NT2/D1 (cell line): Measurements from ENCODE around the gene MRPS6.

Source experiments
- DNase-seq: peaks from one replicate; pipeline ENCODE4 v3.0.0-alpha.2; 2011; ENCODE audit warnings: low read depth, low spot score
- H3K27me3 ChIP-seq: 2 replicates; pipeline ENCODE4 v1.6.0; 2011; ENCODE audit warnings: mild to moderate bottlenecking; ENCODE audit not compliant: insufficient read length, insufficient read depth
- H3K36me3 ChIP-seq: 2 replicates; pipeline ENCODE4 v1.6.1; 2011; ENCODE audit warnings: mild to moderate bottlenecking, low read length, mixed read lengths; ENCODE audit not compliant: insufficient read depth, insufficient read length
- H3K4me1 ChIP-seq: 2 replicates; pipeline ENCODE4 v1.5.1; 2011; ENCODE audit not compliant: insufficient read depth, insufficient read length
- H3K4me3 ChIP-seq: 2 replicates; pipeline ENCODE4 v1.5.1; 2011; ENCODE audit warnings: low read depth; ENCODE audit not compliant: insufficient read length
- H3K9ac ChIP-seq: 2 replicates; pipeline ENCODE4 v1.6.0; 2011; ENCODE audit warnings: low read depth; ENCODE audit not compliant: insufficient read length
- H3K9me3 ChIP-seq: 2 replicates; pipeline ENCODE4 v1.5.1; 2011; ENCODE audit warnings: mild to moderate bottlenecking, low read length; ENCODE audit not compliant: insufficient read depth
- SUZ12 ChIP-seq: IDR thresholded peaks from 2 replicates; pipeline ENCODE4 v1.6.1; 2011; ENCODE audit not compliant: insufficient read length, insufficient read depth; ENCODE audit errors: extremely low read depth
- YY1 ChIP-seq: IDR thresholded peaks from 2 replicates; pipeline ENCODE4 v1.6.1; 2011; ENCODE audit not compliant: insufficient read length, insufficient read depth
- ZNF274 ChIP-seq: IDR thresholded peaks from 2 replicates; pipeline ENCODE4 v1.6.1; 2011; ENCODE audit warnings: mild to moderate bottlenecking, low read depth, low read length

MRPS6 gene

DNA sequence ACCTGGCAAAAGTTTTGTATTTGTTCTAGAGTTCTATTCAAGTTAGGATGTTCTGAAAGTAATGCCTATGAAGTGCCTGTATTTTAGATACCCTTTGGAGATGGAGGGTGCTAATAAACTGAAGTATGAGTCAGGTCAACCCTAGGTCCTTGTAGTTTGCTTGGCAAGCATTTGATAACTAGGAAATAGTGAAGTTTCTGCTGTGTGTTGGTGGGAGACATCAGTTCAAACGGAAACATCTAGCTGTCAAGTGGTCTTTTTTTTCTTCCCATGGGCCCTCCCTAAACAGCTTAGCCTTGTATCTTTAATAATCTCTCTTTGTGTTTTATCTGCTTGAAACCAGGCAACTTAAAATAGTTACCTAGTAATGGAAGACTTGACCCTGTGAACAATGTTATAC is 4.5 kb downstream of the MRPS6 start:
- TF ChIP-seq YY1, result no peak
- TF ChIP-seq SUZ12, result no peak
- TF ChIP-seq ZNF274, result no peak
- H3K9ac ChIP-seq, result no peak overlapping the region
- no peak overlapping the region for H3K4me3 ChIP-seq
- no peaks in the 10 kb centered on the region for H3K9me3 ChIP-seq
- peaks cover 85% of the 10 kb centered on the region for H3K36me3 ChIP-seq
- peaks cover under 1% of the 10 kb centered on the region for H3K4me1 ChIP-seq
- H3K27me3 ChIP-seq, result no peaks in the 10 kb centered on the region
- no peak for DNase-seq

- H3K36me3 ChIP-seq, result peaks cover 95% of the 10 kb centered on the region
- no peak for DNase-seq
- H3K9me3 ChIP-seq, result no peaks in the 10 kb centered on the region
- no peak overlapping the region for H3K9ac ChIP-seq
- no peaks in the 10 kb centered on the region for H3K4me1 ChIP-seq
- TF ChIP-seq YY1 (no peak), ZNF274 (no peak), SUZ12 (no peak)
- no peaks in the 10 kb centered on the region for H3K27me3 ChIP-seq
- H3K4me3 ChIP-seq, result no peak overlapping the region
Observed at GRCh38 chr21:34078915-34079314, 5.5 kb downstream of the MRPS6 start.

- no peaks in the 10 kb centered on the region for H3K27me3 ChIP-seq
- TF ChIP-seq ZNF274 (no peak), YY1 (no peak), SUZ12 (no peak)
- no peaks in the 10 kb centered on the region for H3K4me1 ChIP-seq
- H3K4me3 ChIP-seq, result no peak overlapping the region
- no peak for DNase-seq
- H3K9me3 ChIP-seq, result no peaks in the 10 kb centered on the region
- H3K9ac ChIP-seq, result no peak overlapping the region
- H3K36me3 ChIP-seq, result peaks cover 88% of the 10 kb centered on the region
Observed at GRCh38 chr21:34080710-34081109, 7.3 kb downstream of the MRPS6 start.

- TF ChIP-seq YY1 (no peak), ZNF274 (no peak), SUZ12 (no peak)
- no peaks in the 10 kb centered on the region for H3K9me3 ChIP-seq
- peaks cover 79% of the 10 kb centered on the region for H3K36me3 ChIP-seq
- H3K4me1 ChIP-seq, result peaks cover 4% of the 10 kb centered on the region
- H3K27me3 ChIP-seq, result no peaks in the 10 kb centered on the region
- no peak overlapping the region for H3K4me3 ChIP-seq
- no peak overlapping the region for H3K9ac ChIP-seq
- DNase-seq, result no peak
Observed at GRCh38 chr21:34082769-34083168, 9.4 kb downstream of the MRPS6 start.

- Histone ChIP-seq H3K27me3 (no peaks in the 10 kb centered on the region), H3K9ac (no peak overlapping the region), H3K4me1 (peaks cover 4% of the 10 kb centered on the region), H3K4me3 (no peak overlapping the region), H3K36me3 (peaks cover 74% of the 10 kb centered on the region), H3K9me3 (no peaks in the 10 kb centered on the region)
- no peak for DNase-seq
- TF ChIP-seq YY1, result no peak
- no peak for TF ChIP-seq SUZ12
Observed at GRCh38 chr21:34083357-34083756, 10.0 kb downstream of the MRPS6 start.

DNA sequence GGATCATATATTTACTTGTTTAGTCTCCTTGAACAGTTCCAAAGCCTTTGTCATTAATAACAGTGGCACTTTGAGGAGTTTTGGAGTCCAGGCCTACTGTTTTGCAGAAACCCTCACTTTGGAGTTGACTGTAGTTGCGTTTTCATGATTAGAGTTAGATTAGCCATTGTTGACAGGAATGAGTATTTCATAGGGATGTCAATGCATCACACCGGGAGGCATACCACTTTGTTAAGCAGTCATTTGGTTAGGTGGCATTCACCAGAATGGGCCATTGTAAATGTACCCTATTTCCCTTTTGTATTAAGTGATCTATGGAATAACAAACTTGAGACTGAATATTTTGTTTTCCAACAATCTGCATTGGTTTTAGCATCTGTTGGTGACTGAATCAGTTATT is 11.8 kb downstream of the MRPS6 start:
- no peaks in the 10 kb centered on the region for H3K27me3 ChIP-seq
- H3K4me1 ChIP-seq, result peaks cover 4% of the 10 kb centered on the region
- DNase-seq, result no peak
- no peak for TF ChIP-seq ZNF274
- no peak for TF ChIP-seq SUZ12
- TF ChIP-seq YY1, result no peak
- H3K36me3 ChIP-seq, result peaks cover 59% of the 10 kb centered on the region
- H3K4me3 ChIP-seq, result no peak overlapping the region
- H3K9me3 ChIP-seq, result no peaks in the 10 kb centered on the region
- no peak overlapping the region for H3K9ac ChIP-seq

DNA sequence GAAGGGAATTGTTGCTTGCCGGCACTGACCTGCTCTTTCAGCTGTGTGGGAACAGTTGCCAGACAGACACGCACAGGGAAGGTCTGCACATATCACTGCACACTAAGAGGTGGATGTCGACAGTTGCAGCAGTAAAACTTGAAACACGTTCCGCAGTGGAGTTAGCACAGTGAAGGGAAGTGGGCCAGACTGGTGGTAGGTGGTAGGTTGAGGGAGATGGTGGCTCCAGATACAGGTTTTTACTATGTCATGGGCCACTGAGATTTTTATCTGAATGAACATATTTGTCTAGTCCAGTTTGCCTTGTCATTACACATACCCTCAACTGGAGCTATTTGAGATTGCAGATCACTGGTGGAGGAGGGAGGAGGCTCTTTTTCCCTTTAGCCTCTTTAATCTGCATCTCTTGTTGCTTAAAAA is 13.5 kb downstream of the MRPS6 start:
- no peak for DNase-seq
- H3K36me3 ChIP-seq, result peaks cover 42% of the 10 kb centered on the region
- no peak overlapping the region for H3K9ac ChIP-seq
- no peak overlapping the region for H3K4me3 ChIP-seq
- peaks cover 4% of the 10 kb centered on the region for H3K4me1 ChIP-seq
- TF ChIP-seq YY1 (no peak), SUZ12 (no peak), ZNF274 (no peak)
- no peaks in the 10 kb centered on the region for H3K27me3 ChIP-seq
- H3K9me3 ChIP-seq, result no peaks in the 10 kb centered on the region

DNA sequence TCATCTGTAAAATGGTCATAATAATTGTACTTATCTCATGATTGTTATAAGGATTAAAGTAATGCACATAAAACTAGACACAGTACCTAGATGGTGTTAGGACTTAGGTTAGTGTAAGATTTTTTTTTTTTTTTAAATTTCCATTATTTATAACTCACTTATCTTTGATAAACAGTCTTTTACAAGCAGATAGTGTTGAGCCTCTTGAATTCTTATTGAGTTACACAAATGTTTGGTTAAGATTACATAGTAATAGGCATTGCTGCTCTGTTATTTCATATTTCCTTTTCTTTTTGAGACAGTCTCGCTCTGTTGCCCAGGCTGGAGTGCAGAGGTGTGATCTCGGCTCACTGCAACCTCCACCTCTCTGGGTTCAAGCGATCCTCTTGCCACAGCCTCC is 15.4 kb downstream of the MRPS6 start:
- Histone ChIP-seq H3K4me3 (no peak overlapping the region), H3K9ac (no peak overlapping the region), H3K4me1 (peaks cover 4% of the 10 kb centered on the region), H3K9me3 (no peaks in the 10 kb centered on the region), H3K36me3 (peaks cover 33% of the 10 kb centered on the region), H3K27me3 (no peaks in the 10 kb centered on the region)
- DNase-seq, result no peak
- no peak for TF ChIP-seq YY1
- no peak for TF ChIP-seq SUZ12
- no peak for TF ChIP-seq ZNF274
